ENCODE data around the gene EZH1.
"Not testable (repeated sequence)": the region's sequence is repeated elsewhere in the genome, so short reads cannot be mapped to it uniquely, and the experiment has no call there.

Gene EZH1

DNA sequence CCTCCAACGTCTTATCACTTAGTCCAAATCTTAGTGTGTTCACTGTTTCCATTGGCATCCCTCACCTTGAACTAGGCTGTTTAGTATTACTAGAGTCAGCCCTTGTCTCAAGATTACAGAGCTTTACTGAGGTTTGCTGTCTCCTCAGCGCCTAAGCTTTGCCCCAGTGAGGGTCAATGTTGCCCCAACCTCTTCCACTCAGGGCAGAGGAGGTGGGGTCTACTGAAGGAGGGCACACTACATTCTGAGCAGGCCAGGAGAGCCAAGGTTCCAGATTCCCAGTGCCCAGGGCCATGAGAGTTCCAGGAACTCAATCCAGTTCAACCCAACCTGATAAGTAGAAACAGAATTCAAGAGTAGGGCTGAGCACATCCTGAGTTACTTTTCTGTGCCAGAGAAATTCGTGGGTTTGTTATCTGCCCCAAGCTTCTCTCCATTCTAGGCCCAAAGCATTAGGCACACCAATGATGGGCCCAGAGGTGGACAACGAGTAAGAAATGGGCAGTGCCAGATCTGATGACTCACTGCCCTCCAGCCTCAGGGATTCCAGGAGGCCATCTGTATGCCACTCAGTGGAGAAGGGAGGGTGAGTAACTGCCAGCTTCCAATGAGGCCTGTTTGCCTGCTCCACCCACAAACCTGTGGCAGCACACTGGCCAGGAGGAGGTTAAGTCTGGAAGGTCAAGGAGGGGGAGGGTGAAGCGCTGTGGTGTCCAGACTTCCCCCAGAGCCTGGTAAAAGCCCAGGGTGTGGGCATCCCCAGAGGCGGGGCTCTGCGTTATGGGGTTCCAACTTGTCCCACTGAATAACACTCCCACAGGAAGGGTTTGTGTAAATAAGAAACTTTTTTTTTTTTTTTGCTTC, 77.5 kb downstream of the EZH1 start:
- DNase-seq, result no peak

GRCh38 chr17:42666126-42666525, 78.7 kb downstream of the EZH1 start:
- not testable (repeated sequence) for DNase-seq

DNA sequence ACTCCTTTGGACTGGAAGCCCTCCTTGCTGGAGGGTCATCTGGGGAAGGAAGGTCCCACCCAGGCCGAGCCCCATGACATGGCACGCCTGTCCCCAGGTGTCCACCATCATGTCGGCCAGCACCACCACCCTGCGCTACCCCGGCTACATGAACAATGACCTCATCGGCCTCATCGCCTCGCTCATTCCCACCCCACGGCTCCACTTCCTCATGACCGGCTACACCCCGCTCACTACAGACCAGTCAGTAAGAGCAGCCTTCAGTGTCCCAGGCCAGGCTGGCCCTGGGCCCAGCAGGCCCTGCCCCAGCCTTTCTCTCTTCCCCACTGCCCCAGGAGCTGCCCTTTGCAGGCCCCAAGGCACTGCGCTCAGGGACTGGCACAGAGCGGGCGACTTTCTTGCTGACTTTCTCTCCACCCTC, 79.2 kb downstream of the EZH1 start:
- no peak for DNase-seq

- no peak for DNase-seq
Measured at GRCh38 chr17:42660692-42661345, 84.0 kb downstream of the EZH1 start.

GRCh38 chr17:42659932-42660274, 84.9 kb downstream of the EZH1 start:
- DNase-seq, result not testable (repeated sequence)

- DNase-seq, result peak; percentile 87
Measured at GRCh38 chr17:42659079-42659931, 85.5 kb downstream of the EZH1 start, which contains the start of gene TUBG2. TUBG2 (plus strand) TSS chr17:42659284; CDS start chr17:42659504, 220 bp downstream.

- DNase-seq, result no peak
Measured at GRCh38 chr17:42657824-42658588, 86.8 kb downstream of the EZH1 start.

- no peak for DNase-seq
Measured at GRCh38 chr17:42655528-42655927, 89.3 kb downstream of the EZH1 start.

DNA sequence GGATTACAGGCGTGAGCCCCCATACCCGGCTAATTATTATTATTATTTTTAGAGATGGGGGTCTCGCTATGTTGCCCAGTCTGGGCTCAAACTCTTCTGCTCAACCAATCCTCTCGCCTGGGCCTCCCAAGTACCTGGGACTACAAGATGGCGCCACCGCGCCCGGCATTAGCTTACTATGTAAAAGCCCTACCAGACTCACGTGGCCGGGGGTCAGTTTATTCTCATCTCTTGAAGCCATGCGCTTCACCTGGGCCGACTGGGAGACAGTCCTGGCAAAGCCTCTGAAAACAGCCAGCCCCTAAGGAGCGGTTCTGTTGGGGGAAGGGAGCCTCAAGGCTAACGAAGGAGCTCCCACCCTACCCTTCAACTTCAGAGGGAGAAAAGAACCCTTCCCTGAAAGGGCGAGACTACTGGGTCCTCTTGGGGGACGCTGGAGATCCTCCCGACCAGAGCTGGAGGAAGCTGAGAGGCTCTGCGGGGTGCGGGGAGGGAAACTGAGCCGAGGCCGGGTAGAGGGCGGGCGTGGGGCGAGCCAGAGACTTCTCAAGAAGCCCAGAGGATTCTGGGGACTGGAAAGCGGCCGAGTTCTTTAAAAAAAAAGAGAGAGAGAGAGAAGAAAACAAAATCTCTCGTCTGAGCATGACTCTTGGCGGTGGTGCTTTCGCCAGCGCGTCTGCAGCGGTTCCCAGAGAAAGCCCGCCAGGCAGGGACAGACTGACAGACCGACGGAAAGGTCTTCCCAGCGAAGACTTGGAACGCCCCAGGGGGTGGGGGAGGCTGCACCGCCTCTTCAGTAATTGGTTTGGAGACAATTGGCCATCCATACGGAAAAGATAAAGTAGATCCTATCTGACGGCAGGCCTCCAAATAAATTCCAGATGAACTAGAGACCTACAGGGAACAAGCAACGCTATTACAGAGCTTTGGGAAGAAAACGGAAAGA, 91.4 kb downstream of the EZH1 start:
- no peak for DNase-seq

GRCh38 chr17:42651392-42651791, 93.4 kb downstream of the EZH1 start:
- DNase-seq, result no peak
